Measurements from ENCODE around the gene ERC2. TPM values are rescaled to one million over a fixed set of nuclear protein-coding genes. Genes with fewer than 3 reads are reported as not detected.

ERC2 gene
- total and polyA plus RNA-seq, 2 of the 8 experiments (the other 6 are each of a cell fraction or from before 2014, with no cell fraction given), result 16.4 to 22.8 TPM

GRCh38 chr3:56054844-56055243, 413.4 kb downstream of the ERC2 start:
- Histone ChIP-seq H3K4ac (replicated peaks; ENCODE audit: insufficient read length, low read depth, low read length) (no peak overlapping the region), H2BK20ac (ENCODE audit: low read length) (no peak overlapping the region), H3K36me3 (ENCODE audit: control insufficient read depth in 2 of 4, insufficient read depth in 4 of 4, low read length in 3 of 4) (no peaks in the 10 kb centered on the region), H3K9ac (replicated peaks in 1 of 4; ENCODE audit: extremely low read depth in 1 of 4, low read depth in 3 of 4, low read length in 3 of 4) (no peak overlapping the region; a peak in 1 of 7 replicates), H3K18ac (ENCODE audit: extremely low read depth, low read length) (no peak overlapping the region), H2BK12ac (ENCODE audit: low read depth, low read length) (no peak overlapping the region), H2BK120ac (replicated peaks; ENCODE audit: low read depth, low read length) (no peak overlapping the region), H2BK5ac (ENCODE audit: low read depth, low read length) (no peak overlapping the region), H4K91ac (replicated peaks; ENCODE audit: insufficient read length, low read length) (no peak overlapping the region), H3K27me3 (replicated peaks in 1 of 4; ENCODE audit: control insufficient read depth in 3 of 4, extremely low read depth in 1 of 4, insufficient read depth in 3 of 4, low read length in 3 of 4) (no peaks in the 10 kb centered on the region), H2BK15ac (ENCODE audit: low read length) (no peak overlapping the region), H3K23me2 (ENCODE audit: low read depth, low read length) (no peaks in the 10 kb centered on the region), H3K56ac (replicated peaks; ENCODE audit: insufficient read length, low read depth, low read length) (no peak overlapping the region), H3K79me2 (ENCODE audit: control insufficient read depth in 1 of 2, insufficient read depth in 2 of 2, low read length in 2 of 2) (no peaks in the 10 kb centered on the region), H2AK5ac (ENCODE audit: low read depth, low read length) (no peak overlapping the region), H4K8ac (ENCODE audit: extremely low read depth, insufficient read depth, low read length) (no peak overlapping the region), H3K9me3 (ENCODE audit: insufficient read depth in 2 of 2, low read depth in 1 of 2, low read length in 1 of 2) (no peaks in the 10 kb centered on the region), H4K20me1 (replicated peaks in 1 of 2; ENCODE audit: control insufficient read depth in 1 of 2, insufficient read depth in 2 of 2, low read length in 2 of 2) (no peaks in the 10 kb centered on the region), H3K79me1 (ENCODE audit: low read depth, low read length) (no peaks in the 10 kb centered on the region), H3K27ac (ENCODE audit: low read depth, low read length) (no peak overlapping the region), H3K4me2 (ENCODE audit: insufficient read depth in 1 of 2, low read depth in 2 of 2, low read length in 2 of 2) (no peak overlapping the region; a peak in 1 of 4 replicates), H2AFZ (ENCODE audit: low read length) (no peak overlapping the region), H4K5ac (ENCODE audit: insufficient read length, low read depth, low read length) (no peak overlapping the region), H3K4me1 (replicated peaks in 1 of 4; ENCODE audit: control insufficient read depth in 3 of 4, insufficient read depth in 4 of 4, low read length in 3 of 4) (peaks cover 7 to 30% (median 24%) of the 10 kb centered on the region in 4 experiments), H3K14ac (ENCODE audit: insufficient read length) (no peak overlapping the region), H3K4me3 (ENCODE audit: extremely low read depth in 1 of 4, insufficient read depth in 2 of 4, low read depth in 3 of 4, low read length in 4 of 4) (no peak overlapping the region), H3K23ac (ENCODE audit: insufficient read length) (no peak overlapping the region)
- FAIRE-seq (no peak), DNase-seq (ENCODE audit: low read depth in 1 of 2, low spot score in 2 of 2) (no peak)
- ChIA-PET POLR2A (ENCODE audit: partially characterized antibody) (interaction anchor here (0.9 kb wide), 1 partner anchor 8 kb away, joined by 4 read pairs; no protein-coding TSS in a partner anchor), CTCF (ENCODE audit: partially characterized antibody) (interaction anchor here (2.3 kb wide), 1 partner anchor 15 kb away, joined by 9 read pairs; no protein-coding TSS in a partner anchor)
- WGBS, 2 experiments (ENCODE audit: extremely low coverage in 1 of 2, insufficient coverage in 1 of 2, insufficient read length in 1 of 2, insufficient replicate concordance in 2 of 2, low coverage in 1 of 2, low lambda C conversion rate in 2 of 2, missing lambda C conversion rate in 1 of 2), result 67% methylated on average over 10 of the region's 10 CpGs; no CpG with 5 or more reads in 1 of the 2 experiments
- no peak for TF ChIP-seq RNF2 (IDR thresholded peaks at IDR 0.05; ENCODE audit: borderline replicate concordance, low read depth, low read length, missing control alignments, poor library complexity, severe bottlenecking)
- TF ChIP-seq SAP30 (IDR thresholded peaks at IDR 0.05; ENCODE audit: insufficient read depth, insufficient replicate concordance, low read length), result no peak
- TF ChIP-seq KDM4A (IDR thresholded peaks at IDR 0.05; ENCODE audit: low read depth, low read length, severe bottlenecking), result no peak
- no peak for TF ChIP-seq ASH2L (IDR thresholded peaks at IDR 0.05; ENCODE audit: low read length)
- no peak for TF ChIP-seq NRF1 (IDR thresholded peaks at IDR 0.05; ENCODE audit: low read depth, low read length)
- no peak for TF ChIP-seq KDM5A (IDR thresholded peaks at IDR 0.05; ENCODE audit: low read length)
- TF ChIP-seq SP1 (IDR thresholded peaks at IDR 0.05; ENCODE audit: low read depth, low read length), result no peak

All from H1 (cell line).